OCI-LY1 (cell line): ENCODE results near the gene SEC23IP.

Source experiments
- EZH2 ChIP-seq: fragments of 200-600 bp; sonication (generic), shearing (Covaris generic); IDR thresholded peaks from 2 replicates; pipeline ENCODE4 v1.8.0; 2017; ENCODE audit warnings: borderline replicate concordance, mixed run types, mild to moderate bottlenecking, antibody characterized with exemption, low read length, moderate library complexity, mixed read lengths
- TF ChIP-seq, protein P1 (sequence below): fragments of 200-600 bp; sonication (generic), shearing (Covaris generic); IDR thresholded peaks from 2 replicates; pipeline ENCODE4 v1.5.1; 2017; ENCODE audit warnings: mild to moderate bottlenecking, antibody characterized with exemption, low read length, moderate library complexity, mixed read lengths

- TF ChIP-seq, protein P1, sequence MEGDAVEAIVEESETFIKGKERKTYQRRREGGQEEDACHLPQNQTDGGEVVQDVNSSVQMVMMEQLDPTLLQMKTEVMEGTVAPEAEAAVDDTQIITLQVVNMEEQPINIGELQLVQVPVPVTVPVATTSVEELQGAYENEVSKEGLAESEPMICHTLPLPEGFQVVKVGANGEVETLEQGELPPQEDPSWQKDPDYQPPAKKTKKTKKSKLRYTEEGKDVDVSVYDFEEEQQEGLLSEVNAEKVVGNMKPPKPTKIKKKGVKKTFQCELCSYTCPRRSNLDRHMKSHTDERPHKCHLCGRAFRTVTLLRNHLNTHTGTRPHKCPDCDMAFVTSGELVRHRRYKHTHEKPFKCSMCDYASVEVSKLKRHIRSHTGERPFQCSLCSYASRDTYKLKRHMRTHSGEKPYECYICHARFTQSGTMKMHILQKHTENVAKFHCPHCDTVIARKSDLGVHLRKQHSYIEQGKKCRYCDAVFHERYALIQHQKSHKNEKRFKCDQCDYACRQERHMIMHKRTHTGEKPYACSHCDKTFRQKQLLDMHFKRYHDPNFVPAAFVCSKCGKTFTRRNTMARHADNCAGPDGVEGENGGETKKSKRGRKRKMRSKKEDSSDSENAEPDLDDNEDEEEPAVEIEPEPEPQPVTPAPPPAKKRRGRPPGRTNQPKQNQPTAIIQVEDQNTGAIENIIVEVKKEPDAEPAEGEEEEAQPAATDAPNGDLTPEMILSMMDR, result no peak
- no peak for TF ChIP-seq EZH2
Measured at GRCh38 chr10:119853574-119853973, 39.0 kb upstream of the SEC23IP start.
